Upper lobe of left lung (tissue), 6 donors: ENCODE results near the gene LTA4H. TPM values are rescaled to one million over a fixed set of nuclear protein-coding genes. Genes with fewer than 3 reads are reported as not detected.

Source experiments
- ATAC-seq, 2 donors: fragments of 200-7000 bp; cut with Tn5 transposase; one replicate each; pipeline ENCODE4 v1.9.1; 2022; ENCODE audit warnings: mild to moderate bottlenecking in 2 of 2, moderate library complexity in 2 of 2; ENCODE audit not compliant: low FRiP score in 2 of 2
- DNase-seq, 2 donors: peaks; one replicate each; pipeline ENCODE4 v3.0.0-alpha.2; 2019 to 2020
- H3K27ac ChIP-seq, 4 donors: fragments of 200-600 bp; sonication (generic); one replicate each; pipeline ENCODE4 v1.5.1; 2016 to 2019
- H3K27me3 ChIP-seq, 4 donors: fragments of 200-600 bp; sonication (generic); one replicate each; pipeline ENCODE4 v1.5.1; 2017 to 2019
- H3K36me3 ChIP-seq, 4 donors: fragments of 200-600 bp; sonication (generic); one replicate each; pipeline ENCODE4 v1.5.1; 2016 to 2019
- H3K4me1 ChIP-seq, 4 donors: fragments of 200-600 bp; sonication (generic); one replicate each; pipeline ENCODE4 v1.5.1; 2018 to 2019
- H3K4me3 ChIP-seq, 4 donors: fragments of 200-600 bp; sonication (generic); one replicate each; pipeline ENCODE4 v1.5.1; 2017 to 2019; ENCODE audit warnings: mild to moderate bottlenecking in 2 of 4, moderate library complexity in 1 of 4
- H3K9me3 ChIP-seq, 4 donors: fragments of 200-600 bp; sonication (generic); one replicate each; pipeline ENCODE4 v1.5.1; 2018 to 2019
- CTCF ChIP-seq, 6 experiments: fragments of 450-650 bp in 4 of 6; fragments of 200-600 bp in 2 of 6; sonication (generic) in 2 of 6; IDR thresholded peaks; one replicate each; pipeline ENCODE4 v1.5.1; 2016 to 2019; ENCODE audit warnings: antibody characterized with exemption in 6 of 6
- EP300 ChIP-seq, 4 donors: sonication (generic); formaldehyde crosslinking; IDR thresholded peaks; one replicate each; pipeline ENCODE4 v1.5.1; 2017; ENCODE audit warnings: antibody characterized with exemption in 4 of 4, control low read depth in 2 of 4
- POLR2A ChIP-seq, 4 donors: fragments of 450-650 bp; IDR thresholded peaks; one replicate each; pipeline ENCODE4 v1.5.1; 2016 to 2017; ENCODE audit warnings: antibody characterized with exemption in 4 of 4, mild to moderate bottlenecking in 2 of 4
- POLR2AphosphoS5 ChIP-seq, 2 donors: sonication (generic); formaldehyde crosslinking; IDR thresholded peaks; one replicate each; pipeline ENCODE4 v1.5.1; 2017; ENCODE audit warnings: antibody characterized with exemption in 2 of 2
- WGBS, 2 donors: methylation state at CpG; one replicate each; pipeline ENCODE4 v1.1.5; 2017 to 2018; 5-methylcytosine and 5-hydroxymethylcytosine counted together
- total RNA-seq, 6 donors: library from RNA; depleted of rRNA in 4 of 6; stranded (reverse); fragments of >200 nt in 4 of 6; gene quantifications; one replicate each; pipeline versions ENCODE4 v1.1.0 to v1.2.1, GENCODE V29; 2016 to 2021
- donor health status: DM: no; HTN: no; CAD: no; lungs with moderate emphysema.
- donor health status: DM: no; HTN: yes; CAD: no; lungs with severe emphysema.

The LTA4H gene
- total RNA-seq, 6 donors from 2014 or later = 110 to 314 (median 254) TPM

GRCh38 chr12:95980437-95980836 lies 55.0 kb downstream of the LTA4H start:
- H3K36me3 ChIP-seq = peaks cover 0 to 3% (median 0%) of the 10 kb centered on the region in 4 donors
- TF ChIP-seq POLR2AphosphoS5 (IDR thresholded peaks at IDR 0.05) (no peak), EP300 (IDR thresholded peaks at IDR 0.05) (no peak), POLR2A (IDR thresholded peaks at IDR 0.05) (no peak), CTCF (IDR thresholded peaks at IDR 0.05) (no peak)
- ATAC-seq = no peak
- H3K27me3 ChIP-seq = no peaks in the 10 kb centered on the region
- H3K4me1 ChIP-seq = no peaks in the 10 kb centered on the region
- H3K4me3 ChIP-seq = no peak overlapping the region
- H3K27ac ChIP-seq = no peak overlapping the region
- no peak for DNase-seq
- WGBS, 2 donors = 90 to 95% methylated on average over 5 of the region's 5 CpGs
- H3K9me3 ChIP-seq = no peaks in the 10 kb centered on the region

GRCh38 chr12:95978774-95979173 lies 56.6 kb downstream of the LTA4H start:
- Histone ChIP-seq H3K36me3 (peaks cover 0 to 3% (median 0%) of the 10 kb centered on the region in 4 donors), H3K4me1 (no peaks in the 10 kb centered on the region), H3K27ac (no peak overlapping the region), H3K9me3 (no peaks in the 10 kb centered on the region), H3K27me3 (no peaks in the 10 kb centered on the region), H3K4me3 (no peak overlapping the region)
- no peak for TF ChIP-seq POLR2A (IDR thresholded peaks at IDR 0.05)
- TF ChIP-seq POLR2AphosphoS5 (IDR thresholded peaks at IDR 0.05) = no peak
- no peak for TF ChIP-seq CTCF (IDR thresholded peaks at IDR 0.05)
- no peak for TF ChIP-seq EP300 (IDR thresholded peaks at IDR 0.05)
- ATAC-seq (no peak), DNase-seq (no peak)
- 96 to 97% methylated on average over 3 of the region's 3 CpGs for WGBS, 2 donors

- ATAC-seq (no peak), DNase-seq (no peak)
- no peak overlapping the region for H3K27ac ChIP-seq
- H3K4me1 ChIP-seq = no peaks in the 10 kb centered on the region
- no peaks in the 10 kb centered on the region for H3K27me3 ChIP-seq
- peaks cover 0 to 3% (median 0%) of the 10 kb centered on the region in 4 donors for H3K36me3 ChIP-seq
- WGBS, 2 donors = 97% methylated on average over 5 of the region's 5 CpGs
- TF ChIP-seq POLR2A (IDR thresholded peaks at IDR 0.05) (no peak), CTCF (IDR thresholded peaks at IDR 0.05) (no peak), EP300 (IDR thresholded peaks at IDR 0.05) (no peak), POLR2AphosphoS5 (IDR thresholded peaks at IDR 0.05) (no peak)
- no peaks in the 10 kb centered on the region for H3K9me3 ChIP-seq
- H3K4me3 ChIP-seq = no peak overlapping the region
Observed at GRCh38 chr12:95978351-95978750, 57.0 kb downstream of the LTA4H start.

GRCh38 chr12:95977764-95978305 lies 57.6 kb downstream of the LTA4H start:
- no peak overlapping the region for H3K27ac ChIP-seq
- no peaks in the 10 kb centered on the region for H3K4me1 ChIP-seq
- no peaks in the 10 kb centered on the region for H3K27me3 ChIP-seq
- peaks cover 0 to 3% (median 0%) of the 10 kb centered on the region in 4 donors for H3K36me3 ChIP-seq
- DNase-seq = no peak
- no peak for TF ChIP-seq CTCF (IDR thresholded peaks at IDR 0.05)
- TF ChIP-seq EP300 (IDR thresholded peaks at IDR 0.05) = no peak
- no peak for TF ChIP-seq POLR2A (IDR thresholded peaks at IDR 0.05)
- no peak for ATAC-seq
- no peaks in the 10 kb centered on the region for H3K9me3 ChIP-seq
- WGBS, 2 donors = 87 to 94% methylated on average over 3 to 11 of the region's 11 CpGs
- H3K4me3 ChIP-seq = no peak overlapping the region

GRCh38 chr12:95976416-95976832 lies 59.0 kb downstream of the LTA4H start:
- DNase-seq = no peak
- WGBS, 2 donors = 96 to 98% methylated on average over 8 of the region's 8 CpGs
- H3K36me3 ChIP-seq = peaks cover 0 to 3% (median 0%) of the 10 kb centered on the region in 4 donors
- no peak overlapping the region for H3K27ac ChIP-seq
- no peak for ATAC-seq
- no peaks in the 10 kb centered on the region for H3K9me3 ChIP-seq
- H3K4me3 ChIP-seq = no peak overlapping the region
- no peaks in the 10 kb centered on the region for H3K4me1 ChIP-seq
- no peaks in the 10 kb centered on the region for H3K27me3 ChIP-seq
- no peak for TF ChIP-seq CTCF (IDR thresholded peaks at IDR 0.05)
- no peak for TF ChIP-seq POLR2A (IDR thresholded peaks at IDR 0.05)
- TF ChIP-seq POLR2AphosphoS5 (IDR thresholded peaks at IDR 0.05) = no peak
- no peak for TF ChIP-seq EP300 (IDR thresholded peaks at IDR 0.05)
